H1 (cell line): Measurements from ENCODE around the gene PPP1R13B. TPM values are rescaled to one million over a fixed set of nuclear protein-coding genes. Genes with fewer than 3 reads are reported as not detected.

Source experiments
- BACH1 ChIP-seq: IDR thresholded peaks from 2 replicates; pipeline ENCODE4 v1.6.1; 2012; ENCODE audit warnings: low read length, improper control_type of control experiment
- CEBPB ChIP-seq: IDR thresholded peaks from 2 replicates; pipeline ENCODE4 v1.6.1; 2012; ENCODE audit warnings: low read depth, low read length
- CHD1 ChIP-seq: IDR thresholded peaks from 2 replicates; pipeline ENCODE4 v1.6.1; 2012; ENCODE audit warnings: low read depth, low read length, improper control_type of control experiment
- CREB1 ChIP-seq: IDR thresholded peaks from 2 replicates; pipeline ENCODE4 v1.6.1; 2012; ENCODE audit warnings: inconsistent platforms
- EGR1 ChIP-seq: IDR thresholded peaks from 2 replicates; pipeline ENCODE4 v1.6.1; 2011; ENCODE audit warnings: low read depth, low read length, borderline replicate concordance
- KDM5A ChIP-seq: fragments of 200-600 bp; IDR thresholded peaks from 2 replicates; pipeline ENCODE4 v1.7.1; 2012; ENCODE audit warnings: mild to moderate bottlenecking, low read length, inconsistent platforms, mixed read lengths
- NANOG ChIP-seq: IDR thresholded peaks from 2 replicates; pipeline ENCODE4 v1.6.1; 2011; ENCODE audit warnings: low read length, low read depth, mild to moderate bottlenecking, inconsistent platforms; ENCODE audit not compliant: insufficient read depth, poor library complexity, severe bottlenecking
- POU5F1 ChIP-seq: IDR thresholded peaks from 2 replicates; pipeline ENCODE4 v1.6.1; 2011; ENCODE audit warnings: low read depth, mild to moderate bottlenecking, low read length, moderate library complexity
- SP2 ChIP-seq: IDR thresholded peaks from 2 replicates; pipeline ENCODE4 v1.6.1; 2012; ENCODE audit warnings: mild to moderate bottlenecking, low read length, inconsistent platforms
- TAF7 ChIP-seq: optimal IDR thresholded peaks from 2 replicates; pipeline ENCODE3; 2011; ENCODE audit warnings: low read depth, mild to moderate bottlenecking, inconsistent platforms, low read length, moderate library complexity, borderline replicate concordance
- polyA plus RNA-seq, 7 experiments: library from polyadenylated mRNA; depleted of rRNA in 3 of 7; stranded (reverse) in 5 of 7; unstranded in 2 of 7; fragments of >200 nt in 5 of 7; fragments of 200-250 nt in 2 of 7; gene quantifications; 1 replicate in 5 of 7; 2 replicates in 1 of 7; 4 replicates in 1 of 7; pipeline versions ENCODE4 v1.2.1 to v1.2.3, GENCODE V29; 2011 to 2013; ENCODE audit warnings: missing spikeins in 2 of 7, mixed read lengths in 2 of 7
- total RNA-seq: library from RNA; stranded (reverse); fragmentation: NEBNext Ultra II Directional; extraction: Animal tissue kit (Norgen Biotek cat#: 25700); gene quantifications from 2 replicates; pipeline ENCODE4 v1.2.1, GENCODE V29; 2021

The PPP1R13B gene
- total and polyA plus RNA-seq, 2 of the 8 experiments (the other 6 are each of a cell fraction or from before 2014, with no cell fraction given): 2.6 to 8.9 TPM

DNA sequence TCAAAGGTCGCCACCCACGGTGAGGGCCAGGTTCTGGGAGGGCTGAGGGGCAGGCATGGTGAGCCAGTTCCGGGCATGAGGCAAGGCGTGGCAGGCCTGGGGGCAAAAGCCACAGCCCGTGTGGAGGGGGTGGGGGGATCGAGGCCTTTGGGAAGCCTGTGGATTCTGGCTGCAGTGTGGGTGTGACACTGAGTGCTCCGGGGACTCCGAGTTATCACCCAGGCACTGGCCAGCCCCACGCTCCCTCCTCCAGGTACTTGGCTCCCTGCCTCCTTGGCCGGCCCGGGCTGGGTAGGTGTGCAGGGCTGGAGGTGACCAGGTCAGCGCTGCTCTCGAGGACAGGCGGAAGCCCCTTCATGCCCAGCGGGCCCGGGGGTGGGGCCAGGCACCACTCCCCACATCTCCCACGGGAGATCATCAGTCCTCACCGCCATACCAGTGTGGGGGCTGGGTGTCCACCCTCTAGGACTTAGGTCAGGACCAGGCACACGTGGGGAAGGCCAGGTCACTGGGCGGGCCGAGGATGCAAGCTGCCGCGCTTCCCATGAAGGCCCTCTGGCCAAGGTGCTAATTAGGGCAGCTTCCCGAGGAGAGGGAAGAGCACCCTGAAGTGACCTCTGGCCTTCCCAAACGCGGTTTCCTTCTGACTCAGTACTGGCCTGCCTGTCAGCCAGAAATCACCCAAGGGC, 46.8 kb upstream of the PPP1R13B start (continued):
- TF ChIP-seq TAF7 (no peak), CHD1 (no peak), EGR1 (no peak), KDM5A (no peak), POU5F1 (no peak), CREB1 (no peak), SP2 (no peak), NANOG (no peak), CEBPB (no peak), BACH1 (no peak)
